HCT116 (cell line): Measurements from ENCODE around the gene KLHL25. TPM values are rescaled to one million over a fixed set of nuclear protein-coding genes. Genes with fewer than 3 reads are reported as not detected.

Source experiments
- ATAC-seq: fragments of 200-7000 bp; cut with Tn5 transposase; 2 replicates; pipeline ENCODE4 v1.9.1; 2020; ENCODE audit warnings: mild to moderate bottlenecking, moderate library complexity
- BruUV-seq: library from RNA; stranded (reverse); fragments of 400-500 nt; replicated peaks from 2 replicates; lab custom pipeline; 2021; lab: Mats Ljungman, UMichigan
- CTCF ChIA-PET: fragments of 300-600 bp; sonication (Branson Sonifier 250); formaldehyde crosslinking; loops from one replicate; lab custom pipeline; 2021; ENCODE audit warnings: antibody characterized with exemption; lab: Charles Lee
- POLR2A ChIA-PET: fragments of 300-600, 350-600 bp; sonication (Branson Sonifier 250); formaldehyde crosslinking; loops from one replicate; lab custom pipeline; 2021; ENCODE audit warnings: antibody characterized with exemption; lab: Charles Lee
- RAD21 ChIA-PET, 2 experiments: fragments of 300-600 bp; sonication (Branson Sonifier 250); formaldehyde crosslinking; loops; one replicate each; lab custom pipeline; 2023; ENCODE audit warnings: low total read pairs in 2 of 2; ENCODE audit not compliant: uncharacterized antibody in 2 of 2, unreplicated experiment in 2 of 2, low non-redundant PET in 1 of 2; lab: Charles Lee
- DNase-seq: peaks from one replicate; pipeline ENCODE4 v3.0.0-alpha.2; 2010; ENCODE audit warnings: low read depth, low spot score
- H2AFZ ChIP-seq: fragments of 200-600 bp; shearing (Covaris generic), sonication (generic); 2 replicates; pipeline ENCODE4 v1.6.1; 2017; ENCODE audit warnings: low read depth, mixed run types, mixed read lengths, antibody characterized with exemption, low read length; ENCODE audit not compliant: poor library complexity, severe bottlenecking
- H3K27ac ChIP-seq: 2 replicates; pipeline ENCODE4 v1.5.1; 2012; ENCODE audit warnings: low read depth, low read length
- H3K27me3 ChIP-seq: fragments of 200-600 bp; sonication (generic); 2 replicates; pipeline ENCODE4 v1.6.1; 2016; ENCODE audit warnings: mixed run types, low read length, mixed read lengths; ENCODE audit not compliant: insufficient read depth
- H3K36me3 ChIP-seq, 2 experiments: fragments of 200-500 bp in 1 of 2; fragments of 200-600 bp in 1 of 2; sonication (Bioruptor generic) in 1 of 2; sonication (generic) in 1 of 2; 2 replicates each; pipeline versions ENCODE4 v1.5.1 to v1.6.1; 2014 to 2016; ENCODE audit warnings: low read length in 2 of 2, inconsistent platforms in 1 of 2, mixed read lengths in 1 of 2, mixed run types in 1 of 2; ENCODE audit not compliant: insufficient read depth in 2 of 2, control insufficient read depth in 1 of 2
- H3K4me1 ChIP-seq, 2 experiments: fragments of 200-600 bp in 1 of 2; sonication (generic) in 1 of 2; 2 replicates each; pipeline versions ENCODE4 v1.5.1 to v1.6.1; 2012 to 2017; ENCODE audit warnings: low read length in 2 of 2, inconsistent platforms in 1 of 2, mild to moderate bottlenecking in 1 of 2, mixed read lengths in 1 of 2, mixed run types in 1 of 2, moderate library complexity in 1 of 2; ENCODE audit not compliant: insufficient read depth in 2 of 2, control insufficient read depth in 1 of 2
- H3K4me2 ChIP-seq: fragments of 200-600 bp; sonication (generic); 2 replicates; pipeline ENCODE4 v1.6.1; 2017; ENCODE audit warnings: mixed run types, low read length, mixed read lengths
- H3K4me3 ChIP-seq, 2 experiments: fragments of 200-600 bp in 1 of 2; sonication (generic) in 1 of 2; replicated peaks in 1 of 2; 2 replicates each; pipeline ENCODE4 v1.5.1; 2011 to 2016; ENCODE audit warnings: low read length in 2 of 2, control low read depth in 1 of 2, low read depth in 1 of 2, mild to moderate bottlenecking in 1 of 2, mixed read lengths in 1 of 2, mixed run types in 1 of 2
- H3K79me2 ChIP-seq: fragments of 200-600 bp; sonication (generic); 2 replicates; pipeline ENCODE4 v1.6.1; 2017; ENCODE audit warnings: mild to moderate bottlenecking, mixed run types, low read length, moderate library complexity, mixed read lengths; ENCODE audit not compliant: insufficient read depth
- H3K9ac ChIP-seq: fragments of 200-600 bp; sonication (generic); 2 replicates; pipeline ENCODE4 v1.6.1; 2016; ENCODE audit warnings: low read length, mixed read lengths
- H3K9me2 ChIP-seq: fragments of 200-600 bp; sonication (generic), shearing (Covaris generic); 2 replicates; pipeline ENCODE4 v1.6.1; 2017; ENCODE audit warnings: mixed run types, mild to moderate bottlenecking, moderate library complexity; ENCODE audit not compliant: insufficient read depth
- H3K9me3 ChIP-seq, 2 experiments: fragments of 200-500 bp in 1 of 2; fragments of 200-600 bp in 1 of 2; sonication (Bioruptor generic) in 1 of 2; sonication (generic) in 1 of 2; 2 replicates each; pipeline ENCODE4 v1.6.1; 2014 to 2017; ENCODE audit warnings: low read length in 2 of 2, mixed read lengths in 2 of 2, inconsistent platforms in 1 of 2, low read depth in 1 of 2, mild to moderate bottlenecking in 1 of 2, mixed run types in 1 of 2, moderate library complexity in 1 of 2; ENCODE audit not compliant: control insufficient read depth in 1 of 2, insufficient read depth in 1 of 2
- H4K20me1 ChIP-seq: fragments of 200-600 bp; sonication (generic), shearing (Covaris generic); 2 replicates; pipeline ENCODE4 v1.6.1; 2017; ENCODE audit warnings: mixed run types, mild to moderate bottlenecking, moderate library complexity; ENCODE audit not compliant: insufficient read depth
- ATF3 ChIP-seq: IDR thresholded peaks from 2 replicates; pipeline ENCODE4 v1.6.1; 2012
- CBX3 ChIP-seq: IDR thresholded peaks from 2 replicates; pipeline ENCODE4 v1.6.1; 2012; ENCODE audit warnings: low read depth
- ELF1 ChIP-seq: IDR thresholded peaks from 2 replicates; pipeline ENCODE4 v1.6.1; 2012; ENCODE audit warnings: low read depth, borderline replicate concordance
- EZH2 ChIP-seq: fragments of 200-600 bp; sonication (generic); IDR thresholded peaks from 2 replicates; pipeline ENCODE4 v1.6.1; 2017; ENCODE audit warnings: antibody characterized with exemption, mixed run types
- EZH2phosphoT487 ChIP-seq: fragments of 200-600 bp; IDR thresholded peaks from 2 replicates; pipeline ENCODE4 v1.6.1; 2018; ENCODE audit warnings: antibody characterized with exemption, borderline replicate concordance
- FOSL1 ChIP-seq: IDR thresholded peaks from 2 replicates; pipeline ENCODE4 v1.6.1; 2012; ENCODE audit warnings: low read depth
- JUND ChIP-seq: IDR thresholded peaks from 2 replicates; pipeline ENCODE4 v1.6.1; 2012
- MAX ChIP-seq: IDR thresholded peaks from 2 replicates; pipeline ENCODE4 v1.6.1; 2012
- POLR2A ChIP-seq: IDR thresholded peaks from 2 replicates; pipeline ENCODE4 v1.7.0; 2011; ENCODE audit warnings: borderline replicate concordance; ENCODE audit not compliant: insufficient read depth, insufficient read length; ENCODE audit errors: extremely low read depth
- RAD21 ChIP-seq: IDR thresholded peaks from 2 replicates; pipeline ENCODE4 v1.6.1; 2012; ENCODE audit warnings: low read depth, mild to moderate bottlenecking
- REST ChIP-seq: IDR thresholded peaks from 2 replicates; pipeline ENCODE4 v1.6.1; 2012; ENCODE audit warnings: low read depth
- SIN3A ChIP-seq: IDR thresholded peaks from 2 replicates; pipeline ENCODE4 v1.6.1; 2012; ENCODE audit warnings: low read depth
- SRF ChIP-seq: IDR thresholded peaks from 2 replicates; pipeline ENCODE4 v1.6.1; 2012; ENCODE audit warnings: low read depth
- YY1 ChIP-seq: IDR thresholded peaks from 2 replicates; pipeline ENCODE4 v1.6.1; 2011; ENCODE audit warnings: low read length, low read depth, moderate library complexity, mild to moderate bottlenecking; ENCODE audit not compliant: insufficient replicate concordance; ENCODE audit errors: extremely low read depth
- intact Hi-C: fragments of 100-400 bp; cut with micrococcal nuclease; formaldehyde crosslinking; loops from 2 replicates; pipeline ENCODE4 v1.10.0; 2022
- total RNA-seq: library from RNA; stranded (reverse); gene quantifications from one replicate; pipeline ENCODE4 v1.2.1, GENCODE V29; 2021; ENCODE audit not compliant: unreplicated experiment

Gene KLHL25
- total RNA-seq, 1 experiment from 2014 or later = 5.3 TPM

GRCh38 chr15:85810075-85810474 lies 15.3 kb upstream of the KLHL25 start:
- no peak; the same call in 1 of the 2 replicates for ATAC-seq
- no peaks in the 10 kb centered on the region for H3K27me3 ChIP-seq
- H4K20me1 ChIP-seq = no peaks in the 10 kb centered on the region
- H3K4me3 ChIP-seq = 0 out of 4 replicates have a peak overlapping the region, but pooled peaks of 1 of the 2 experiments have one; percentile 16
- no peak for DNase-seq
- intact Hi-C loops = no loop called here
- no peaks in the 10 kb centered on the region for H3K79me2 ChIP-seq
- ChIA-PET CTCF (no interaction called here), RAD21 (no interaction called here), POLR2A (no interaction called here)
- no peak overlapping the region for H3K9ac ChIP-seq
- peak overlapping the region; percentile 53; the same call in 1 of the 2 replicates for H3K4me2 ChIP-seq
- H3K9me2 ChIP-seq = no peaks in the 10 kb centered on the region
- no peaks in the 10 kb centered on the region for H3K9me3 ChIP-seq
- H3K36me3 ChIP-seq = no peaks in the 10 kb centered on the region
- peaks cover 0 to 4% of the 10 kb centered on the region in 2 experiments; a peak in 2 of 4 replicates for H3K4me1 ChIP-seq
- no TSS peak for BruUV-seq
- peak overlapping the region; percentile 85 for H2AFZ ChIP-seq
- TF ChIP-seq MAX (no peak), YY1 (no peak), FOSL1 (no peak), RAD21 (no peak), ELF1 (no peak), SRF (no peak), CBX3 (no peak), REST (no peak), SIN3A (no peak), POLR2A (no peak), ATF3 (no peak), JUND (no peak), EZH2 (no peak), EZH2phosphoT487 (no peak)
- no peak overlapping the region for H3K27ac ChIP-seq
